Measurements from ENCODE around the gene RALGAPA2.

GRCh38 chr20:20413810-20414281, 298.6 kb downstream of the RALGAPA2 start:
- TF ChIP-seq CTCF (IDR thresholded peaks at IDR 0.05) = no peak
- no peak for TF ChIP-seq EP300 (IDR thresholded peaks at IDR 0.05)
- TF ChIP-seq POLR2AphosphoS5 (IDR thresholded peaks at IDR 0.05) = no peak

All from esophagus muscularis mucosa (tissue), 4 donors.